HUES48 (cell line): ENCODE results near the gene IRF1.

Experiments used
- H3K27ac ChIP-seq: one replicate; pipeline ENCODE4 v1.7.0; 2013; ENCODE audit warnings: low read depth, low read length, inconsistent platforms
- H3K27me3 ChIP-seq: 2 replicates; pipeline ENCODE4 v1.6.1; 2013; ENCODE audit warnings: mild to moderate bottlenecking, low read length; ENCODE audit not compliant: control insufficient read depth, insufficient read depth
- H3K36me3 ChIP-seq: 2 replicates; pipeline ENCODE4 v1.6.1; 2013; ENCODE audit warnings: low read length; ENCODE audit not compliant: control insufficient read depth, insufficient read depth
- H3K4me1 ChIP-seq: 2 replicates; pipeline ENCODE4 v1.6.1; 2013; ENCODE audit warnings: mild to moderate bottlenecking, low read length; ENCODE audit not compliant: control insufficient read depth, insufficient read depth
- H3K4me3 ChIP-seq: 2 replicates; pipeline ENCODE4 v1.5.1; 2013; ENCODE audit warnings: mild to moderate bottlenecking, low read depth, low read length
- H3K9ac ChIP-seq: 2 replicates; pipeline ENCODE4 v1.6.1; 2013; ENCODE audit warnings: mild to moderate bottlenecking, low read depth, low read length, moderate library complexity
- H3K9me3 ChIP-seq: 2 replicates; pipeline ENCODE4 v1.6.1; 2013; ENCODE audit warnings: low read length; ENCODE audit not compliant: control insufficient read depth, insufficient read depth

IRF1 gene

GRCh38 chr5:132500244-132500930 is 9.8 kb upstream of the IRF1 start:
- Histone ChIP-seq H3K36me3 (no peaks in the 10 kb centered on the region), H3K27ac (no peak overlapping the region), H3K4me3 (no peak overlapping the region), H3K4me1 (peaks cover 7% of the 10 kb centered on the region), H3K9me3 (no peaks in the 10 kb centered on the region), H3K27me3 (no peaks in the 10 kb centered on the region), H3K9ac (no peak overlapping the region)

GRCh38 chr5:132499440-132500243 is 9.1 kb upstream of the IRF1 start:
- H3K36me3 ChIP-seq = no peaks in the 10 kb centered on the region
- H3K4me1 ChIP-seq = peaks cover 12% of the 10 kb centered on the region
- no peaks in the 10 kb centered on the region for H3K27me3 ChIP-seq
- H3K27ac ChIP-seq = no peak overlapping the region
- H3K4me3 ChIP-seq = no peak overlapping the region
- no peak overlapping the region for H3K9ac ChIP-seq
- no peaks in the 10 kb centered on the region for H3K9me3 ChIP-seq

- Histone ChIP-seq H3K4me1 (peaks cover 12% of the 10 kb centered on the region), H3K27ac (no peak overlapping the region)
These were observed 8.2 kb upstream of the IRF1 start for GRCh38 chr5:132498686-132499271.

GRCh38 chr5:132498152-132498551 is 7.6 kb upstream of the IRF1 start:
- peaks cover 12% of the 10 kb centered on the region for H3K4me1 ChIP-seq
- no peaks in the 10 kb centered on the region for H3K36me3 ChIP-seq
- H3K9ac ChIP-seq = no peak overlapping the region
- peaks cover 11% of the 10 kb centered on the region for H3K27me3 ChIP-seq
- no peak overlapping the region for H3K4me3 ChIP-seq
- no peak overlapping the region for H3K27ac ChIP-seq
- H3K9me3 ChIP-seq = no peaks in the 10 kb centered on the region

More at GRCh38 chr5:132498686-132499271, 8.2 kb upstream of the IRF1 start:
- Histone ChIP-seq H3K27me3 (peaks cover 5% of the 10 kb centered on the region), H3K9ac (no peak overlapping the region), H3K4me3 (no peak overlapping the region), H3K36me3 (no peaks in the 10 kb centered on the region), H3K9me3 (no peaks in the 10 kb centered on the region)

- Histone ChIP-seq H3K27me3 (peaks cover 15% of the 10 kb centered on the region), H3K9me3 (no peaks in the 10 kb centered on the region), H3K27ac (no peak overlapping the region), H3K36me3 (no peaks in the 10 kb centered on the region), H3K4me1 (peaks cover 12% of the 10 kb centered on the region), H3K9ac (no peak overlapping the region), H3K4me3 (peak overlapping the region; percentile 95)
These were observed 7.0 kb upstream of the IRF1 start for GRCh38 chr5:132497488-132497997.

GRCh38 chr5:132496631-132497487 is 6.3 kb upstream of the IRF1 start:
- H3K36me3 ChIP-seq = no peaks in the 10 kb centered on the region
- H3K4me3 ChIP-seq = peak overlapping the region; percentile 95
- H3K4me1 ChIP-seq = peaks cover 17% of the 10 kb centered on the region
- peaks cover 22% of the 10 kb centered on the region for H3K27me3 ChIP-seq
- peak overlapping the region; percentile 64 for H3K9ac ChIP-seq
- H3K9me3 ChIP-seq = no peaks in the 10 kb centered on the region
- peak overlapping the region; percentile 46 for H3K27ac ChIP-seq

- H3K4me1 ChIP-seq = peaks cover 23% of the 10 kb centered on the region
- peak overlapping the region; percentile 95 for H3K4me3 ChIP-seq
- H3K9ac ChIP-seq = peak overlapping the region; percentile 64; the same call in 1 of the 2 replicates
- peak overlapping the region; percentile 76 for H3K27ac ChIP-seq
- no peaks in the 10 kb centered on the region for H3K36me3 ChIP-seq
- H3K9me3 ChIP-seq = no peaks in the 10 kb centered on the region
- H3K27me3 ChIP-seq = peaks cover 29% of the 10 kb centered on the region
These were observed 5.6 kb upstream of the IRF1 start for GRCh38 chr5:132496191-132496630.

- Histone ChIP-seq H3K4me3 (peak overlapping the region; percentile 95), H3K9me3 (no peaks in the 10 kb centered on the region), H3K4me1 (peaks cover 25% of the 10 kb centered on the region), H3K27ac (peak overlapping the region; percentile 76), H3K27me3 (peaks cover 29% of the 10 kb centered on the region), H3K9ac (no peak overlapping the region; the same call in 1 of the 2 replicates), H3K36me3 (no peaks in the 10 kb centered on the region)
These were observed 5.2 kb upstream of the IRF1 start for GRCh38 chr5:132495667-132496190.

- H3K4me3 ChIP-seq = no peak overlapping the region
- no peak overlapping the region for H3K9ac ChIP-seq
- H3K27me3 ChIP-seq = peaks cover 40% of the 10 kb centered on the region
- no peaks in the 10 kb centered on the region for H3K9me3 ChIP-seq
- no peaks in the 10 kb centered on the region for H3K36me3 ChIP-seq
- H3K27ac ChIP-seq = no peak overlapping the region
- peaks cover 31% of the 10 kb centered on the region for H3K4me1 ChIP-seq
These were observed 3.2 kb upstream of the IRF1 start for GRCh38 chr5:132493821-132494220.

GRCh38 chr5:132493241-132493640 is 2.7 kb upstream of the IRF1 start:
- H3K27ac ChIP-seq = no peak overlapping the region
- H3K36me3 ChIP-seq = no peaks in the 10 kb centered on the region
- peaks cover 31% of the 10 kb centered on the region for H3K4me1 ChIP-seq
- peaks cover 40% of the 10 kb centered on the region for H3K27me3 ChIP-seq
- H3K4me3 ChIP-seq = no peak overlapping the region
- no peaks in the 10 kb centered on the region for H3K9me3 ChIP-seq
- H3K9ac ChIP-seq = no peak overlapping the region
